C4-2B (cell line): ENCODE results near the gene RFTN2.

Experiments used
- H3K27ac ChIP-seq: fragments of 450-650 bp; 2 replicates; pipeline ENCODE4 v1.5.1; 2017
- ZFX ChIP-seq: fragments of 450-650 bp; IDR thresholded peaks from 2 replicates; pipeline ENCODE4 v1.6.1; 2017
- TF ChIP-seq, protein P1 (sequence below): fragments of 450-650 bp; conservative IDR thresholded peaks from 2 replicates; pipeline ENCODE4 v1.5.1; 2017; ENCODE audit warnings: mild to moderate bottlenecking

Gene RFTN2

DNA sequence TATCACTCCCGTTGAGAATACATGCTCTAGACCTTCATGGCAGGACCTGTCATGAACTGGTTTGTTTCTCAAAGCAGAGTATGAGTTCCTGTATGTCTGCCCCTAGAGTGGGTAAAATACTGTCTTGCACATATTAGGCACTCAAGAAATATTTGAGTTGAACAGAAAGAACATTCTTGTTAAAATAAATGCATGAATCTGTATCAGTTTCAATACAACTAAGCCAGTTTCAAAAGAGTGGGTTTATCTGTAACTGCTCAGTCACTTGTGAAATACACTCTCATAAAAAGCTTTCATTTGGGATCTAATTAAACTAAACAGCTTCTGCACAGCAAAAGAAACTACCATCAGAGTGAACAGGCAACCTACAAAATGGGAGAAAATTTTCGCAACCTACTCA lies 69.2 kb downstream of the RFTN2 start:
- no peak for TF ChIP-seq ZFX
- TF ChIP-seq, protein P1, sequence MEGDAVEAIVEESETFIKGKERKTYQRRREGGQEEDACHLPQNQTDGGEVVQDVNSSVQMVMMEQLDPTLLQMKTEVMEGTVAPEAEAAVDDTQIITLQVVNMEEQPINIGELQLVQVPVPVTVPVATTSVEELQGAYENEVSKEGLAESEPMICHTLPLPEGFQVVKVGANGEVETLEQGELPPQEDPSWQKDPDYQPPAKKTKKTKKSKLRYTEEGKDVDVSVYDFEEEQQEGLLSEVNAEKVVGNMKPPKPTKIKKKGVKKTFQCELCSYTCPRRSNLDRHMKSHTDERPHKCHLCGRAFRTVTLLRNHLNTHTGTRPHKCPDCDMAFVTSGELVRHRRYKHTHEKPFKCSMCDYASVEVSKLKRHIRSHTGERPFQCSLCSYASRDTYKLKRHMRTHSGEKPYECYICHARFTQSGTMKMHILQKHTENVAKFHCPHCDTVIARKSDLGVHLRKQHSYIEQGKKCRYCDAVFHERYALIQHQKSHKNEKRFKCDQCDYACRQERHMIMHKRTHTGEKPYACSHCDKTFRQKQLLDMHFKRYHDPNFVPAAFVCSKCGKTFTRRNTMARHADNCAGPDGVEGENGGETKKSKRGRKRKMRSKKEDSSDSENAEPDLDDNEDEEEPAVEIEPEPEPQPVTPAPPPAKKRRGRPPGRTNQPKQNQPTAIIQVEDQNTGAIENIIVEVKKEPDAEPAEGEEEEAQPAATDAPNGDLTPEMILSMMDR: no peak
- no peak overlapping the region for H3K27ac ChIP-seq

DNA sequence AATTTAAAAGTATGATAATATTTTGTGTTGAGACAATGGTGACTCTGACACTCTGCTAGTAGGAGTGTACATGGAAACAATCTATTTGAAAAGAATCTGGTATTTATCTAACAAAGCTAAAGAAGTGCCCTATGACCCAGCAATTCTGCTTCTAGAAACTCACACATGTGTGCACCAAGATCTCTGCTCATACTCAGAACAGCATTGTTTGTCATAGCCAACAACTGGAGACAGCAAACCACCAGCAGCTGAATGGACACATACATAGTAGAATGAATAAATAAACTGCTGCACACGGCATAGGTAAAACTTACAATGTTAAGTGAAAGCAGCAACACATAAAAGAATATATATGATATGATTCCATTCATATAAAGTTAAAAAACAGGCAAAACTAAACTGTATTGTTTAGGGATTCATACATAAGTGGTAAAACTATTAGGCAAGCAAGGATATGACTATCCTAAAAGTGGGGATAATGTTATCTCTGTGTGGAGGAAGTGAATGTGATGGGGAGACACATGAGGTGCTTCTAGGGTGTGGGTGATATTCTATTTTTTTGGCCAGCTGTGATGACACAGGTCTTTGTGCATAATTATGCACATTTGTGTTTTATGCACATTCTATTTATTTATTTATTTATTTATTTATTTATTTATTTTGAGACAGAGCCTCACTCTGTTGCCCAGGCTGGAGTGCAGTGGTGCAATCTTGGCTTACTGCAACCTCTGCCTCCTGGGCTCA lies 71.1 kb downstream of the RFTN2 start:
- no peak overlapping the region for H3K27ac ChIP-seq
- TF ChIP-seq ZFX: no peak
- TF ChIP-seq, protein P1: no peak

DNA sequence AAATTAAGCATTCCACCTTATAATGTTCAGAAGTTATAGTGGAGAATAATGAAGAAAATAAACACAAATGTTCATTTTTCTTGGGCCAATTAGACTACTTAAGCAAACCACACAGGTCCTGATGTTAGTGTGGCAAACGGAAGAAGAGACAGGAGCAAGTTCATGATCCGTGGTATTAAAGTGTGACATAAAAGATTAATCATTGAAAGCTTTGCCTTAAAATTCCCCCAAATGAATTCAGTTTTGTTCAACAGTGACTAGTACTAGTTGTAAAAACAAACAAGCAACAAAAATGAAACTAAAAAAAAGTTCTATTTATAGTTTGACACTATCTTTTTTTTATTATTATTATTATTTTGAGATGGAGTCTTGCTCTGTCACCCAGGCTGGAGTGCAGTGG lies 73.7 kb downstream of the RFTN2 start:
- TF ChIP-seq, protein P1: no peak
- TF ChIP-seq ZFX: no peak
- H3K27ac ChIP-seq: no peak overlapping the region

DNA sequence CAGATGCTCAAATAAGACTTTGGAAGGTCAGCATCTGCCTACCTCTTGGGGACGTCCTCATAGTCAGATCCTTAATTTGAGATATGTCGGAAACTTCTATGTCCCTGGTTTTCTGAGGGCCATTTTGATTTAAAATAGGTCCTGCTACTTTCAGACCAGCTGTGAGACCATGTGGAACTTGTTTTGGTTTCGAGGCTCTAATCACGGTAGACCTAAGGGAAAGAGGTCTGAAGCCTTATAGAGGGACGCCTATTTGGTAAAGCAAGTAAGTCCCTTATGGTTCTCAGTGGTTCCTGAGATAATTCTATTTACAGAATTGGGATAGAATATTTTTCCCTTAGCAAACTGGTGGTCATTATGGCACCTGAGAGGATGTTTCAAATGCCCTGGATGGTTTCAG lies 75.1 kb downstream of the RFTN2 start:
- no peak overlapping the region for H3K27ac ChIP-seq
- TF ChIP-seq ZFX: no peak
- TF ChIP-seq, protein P1: no peak

DNA sequence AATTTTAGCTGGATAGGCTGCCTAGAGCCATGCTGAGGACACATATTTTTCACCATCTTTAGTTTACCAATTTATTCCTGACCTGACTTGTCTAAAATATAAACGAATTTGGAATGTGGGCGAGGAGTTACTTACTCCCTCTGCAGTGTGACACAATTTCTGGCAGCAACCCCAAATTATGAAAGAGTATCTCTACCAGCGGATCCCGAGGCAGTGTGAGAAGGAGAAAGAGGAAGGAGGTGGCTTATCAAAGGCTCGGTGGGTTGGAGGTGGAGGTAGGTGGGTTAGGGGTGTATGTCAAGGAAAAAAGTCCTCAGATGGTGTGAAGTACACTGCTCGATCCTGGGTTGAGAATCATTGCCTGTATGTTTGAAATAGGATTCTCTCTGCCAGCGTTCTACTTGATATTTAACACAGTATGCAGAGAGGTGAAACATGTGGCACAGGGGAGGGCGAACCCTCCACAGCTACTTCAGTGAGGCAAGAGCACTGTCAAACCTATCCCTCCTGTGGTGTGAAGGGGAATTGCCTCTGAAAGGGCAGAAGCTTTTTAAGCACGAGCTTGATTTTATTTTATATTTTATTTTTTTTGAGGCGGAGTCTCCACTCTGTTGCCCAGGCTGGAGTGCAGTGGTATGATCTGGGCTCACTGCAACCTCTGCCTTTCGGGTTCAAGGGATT lies 76.0 kb downstream of the RFTN2 start:
- TF ChIP-seq, protein P1: peak; percentile 39
- TF ChIP-seq ZFX: no peak
- H3K27ac ChIP-seq: no peak overlapping the region

DNA sequence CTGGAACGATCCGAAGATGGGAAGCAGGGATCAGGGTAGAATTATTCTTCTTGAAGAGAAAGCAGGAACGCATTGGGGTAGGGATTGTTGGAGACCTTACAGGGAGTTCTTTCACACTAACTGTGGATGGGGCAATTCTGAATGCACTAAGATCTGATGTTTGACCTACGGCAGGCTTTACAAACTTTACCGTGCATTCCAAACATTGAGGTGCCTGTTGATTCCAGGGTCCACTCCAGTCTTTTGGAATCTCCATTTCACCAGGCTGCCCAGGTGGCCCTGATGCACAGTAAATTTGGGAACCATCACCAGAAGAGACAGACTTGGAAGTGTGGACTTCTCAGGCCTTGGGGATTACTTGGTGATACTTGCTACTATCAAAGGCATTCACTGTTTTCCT lies 76.9 kb downstream of the RFTN2 start:
- TF ChIP-seq, protein P1: no peak
- TF ChIP-seq ZFX: no peak
- no peak overlapping the region for H3K27ac ChIP-seq

DNA sequence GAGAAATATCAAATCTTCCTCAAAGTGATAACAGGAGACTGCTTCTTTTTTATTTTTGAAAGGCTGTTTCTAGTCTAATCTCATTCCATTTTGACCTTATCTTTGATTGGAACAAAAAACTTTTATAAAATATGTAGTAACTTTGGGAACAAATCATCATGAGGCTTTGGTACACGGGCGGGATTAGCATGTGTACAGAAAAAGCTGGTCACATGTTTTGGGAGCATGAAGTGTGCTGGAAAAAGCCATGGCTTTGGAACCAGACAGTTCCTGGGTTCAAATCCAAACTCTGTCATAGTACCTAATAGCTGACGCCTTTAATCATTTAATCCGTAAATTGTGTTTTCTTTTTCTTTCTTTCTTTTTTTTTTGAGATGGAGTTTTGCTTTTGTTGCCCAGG lies 78.2 kb downstream of the RFTN2 start:
- H3K27ac ChIP-seq: no peak overlapping the region

More for the DNA sequence above, 78.2 kb downstream of the RFTN2 start:
- no peak for TF ChIP-seq ZFX
- TF ChIP-seq, protein P1: no peak
